GM13977 (cell line): ENCODE results near the gene DENND5B.

ENCODE experiments used
- DNase-seq: peaks from one replicate; pipeline ENCODE4 v3.0.0; 2012; ENCODE audit warnings: low spot score
- in situ Hi-C: fragments of 300-500 bp; cut with MboI; formaldehyde crosslinking; loops from one replicate; pipeline ENCODE4 v1.12.0; 2022; ENCODE audit warnings: low sequenced_read_pairs, low pct_unique_long_range_greater_than_20kb, mixed read lengths, inconsistent platforms; ENCODE audit not compliant: unreplicated experiment
- TF ChIP-seq, protein P1 (sequence below): IDR thresholded peaks from 2 replicates; pipeline ENCODE4 v1.5.1; 2012; ENCODE audit warnings: mild to moderate bottlenecking, control low read depth; ENCODE audit not compliant: insufficient read depth; ENCODE audit errors: extremely low read depth, missing control alignments

The DENND5B gene

DNA sequence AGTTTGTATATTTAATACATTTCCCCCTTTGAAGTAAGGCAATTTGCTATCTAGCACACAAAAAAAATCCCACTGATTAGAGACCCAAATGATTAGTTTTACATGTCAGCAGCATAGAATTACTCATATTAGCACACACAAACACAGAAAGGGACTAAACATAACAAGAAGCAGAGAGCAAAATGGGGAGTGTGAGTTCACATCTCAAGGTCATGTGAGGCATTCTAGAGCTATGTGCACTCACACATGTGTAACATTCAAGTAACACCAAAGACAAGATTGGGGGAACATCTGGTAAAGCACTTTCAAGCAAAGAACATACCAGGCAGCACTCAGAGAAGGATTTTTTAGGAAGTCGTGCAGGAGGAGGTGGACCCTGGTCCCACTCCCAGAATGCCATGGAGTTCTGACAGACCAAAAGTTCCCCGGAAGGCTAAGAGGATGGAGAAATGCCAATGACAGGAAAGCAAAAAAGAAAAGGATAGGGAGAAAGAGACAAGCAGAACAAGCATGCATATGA lies 159.2 kb downstream of the DENND5B start:
- TF ChIP-seq, protein P1, sequence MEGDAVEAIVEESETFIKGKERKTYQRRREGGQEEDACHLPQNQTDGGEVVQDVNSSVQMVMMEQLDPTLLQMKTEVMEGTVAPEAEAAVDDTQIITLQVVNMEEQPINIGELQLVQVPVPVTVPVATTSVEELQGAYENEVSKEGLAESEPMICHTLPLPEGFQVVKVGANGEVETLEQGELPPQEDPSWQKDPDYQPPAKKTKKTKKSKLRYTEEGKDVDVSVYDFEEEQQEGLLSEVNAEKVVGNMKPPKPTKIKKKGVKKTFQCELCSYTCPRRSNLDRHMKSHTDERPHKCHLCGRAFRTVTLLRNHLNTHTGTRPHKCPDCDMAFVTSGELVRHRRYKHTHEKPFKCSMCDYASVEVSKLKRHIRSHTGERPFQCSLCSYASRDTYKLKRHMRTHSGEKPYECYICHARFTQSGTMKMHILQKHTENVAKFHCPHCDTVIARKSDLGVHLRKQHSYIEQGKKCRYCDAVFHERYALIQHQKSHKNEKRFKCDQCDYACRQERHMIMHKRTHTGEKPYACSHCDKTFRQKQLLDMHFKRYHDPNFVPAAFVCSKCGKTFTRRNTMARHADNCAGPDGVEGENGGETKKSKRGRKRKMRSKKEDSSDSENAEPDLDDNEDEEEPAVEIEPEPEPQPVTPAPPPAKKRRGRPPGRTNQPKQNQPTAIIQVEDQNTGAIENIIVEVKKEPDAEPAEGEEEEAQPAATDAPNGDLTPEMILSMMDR: no peak
- in situ Hi-C loops: no loop called here
- DNase-seq: no peak

DNA sequence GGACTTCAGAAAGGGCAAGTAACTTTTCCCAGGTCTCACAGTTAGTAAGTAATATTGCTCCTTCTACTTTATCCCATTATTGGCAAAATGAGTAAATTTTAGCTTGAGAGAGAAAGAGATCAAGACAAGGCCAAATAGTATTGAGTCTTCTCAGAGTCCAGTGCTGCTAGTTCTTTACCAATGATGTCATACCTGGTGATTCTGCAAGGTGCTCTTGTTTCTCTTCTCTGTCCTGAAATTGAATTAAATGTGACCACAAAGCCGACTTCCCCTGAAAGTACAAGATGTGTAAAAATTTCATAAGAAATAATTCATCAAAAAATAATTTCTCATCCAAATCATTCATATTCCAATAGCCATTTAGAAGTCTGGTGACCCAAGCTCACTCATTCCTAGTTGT lies 167.5 kb downstream of the DENND5B start:
- in situ Hi-C loops: no loop called here
- no peak for DNase-seq
- TF ChIP-seq, protein P1: no peak

DNA sequence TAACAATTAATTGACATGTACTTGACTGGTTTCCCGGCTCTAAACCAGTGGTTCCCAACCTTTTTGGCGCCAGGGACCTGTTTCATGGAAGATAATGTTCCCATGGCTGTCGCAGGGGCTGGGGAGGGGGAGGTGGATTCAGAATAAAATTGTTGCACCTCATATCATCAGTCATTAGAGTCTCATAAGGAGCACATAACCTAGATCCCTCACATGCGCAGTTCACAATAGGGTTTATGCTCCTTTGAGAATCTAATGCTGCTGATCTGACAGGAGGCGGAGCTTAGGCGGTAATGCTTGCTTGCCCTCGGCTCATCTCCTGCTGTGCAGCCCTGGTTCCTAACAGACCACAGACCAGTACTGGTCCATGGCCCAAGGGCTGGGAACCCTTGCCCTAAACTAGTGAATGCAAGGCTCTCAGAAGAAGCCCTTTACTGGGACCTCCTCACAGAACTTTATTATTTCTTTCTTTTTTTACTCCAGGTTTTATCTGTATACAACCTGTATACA lies 178.6 kb downstream of the DENND5B start:
- in situ Hi-C loops: no loop called here
- TF ChIP-seq, protein P1: no peak
- DNase-seq: no peak

DNA sequence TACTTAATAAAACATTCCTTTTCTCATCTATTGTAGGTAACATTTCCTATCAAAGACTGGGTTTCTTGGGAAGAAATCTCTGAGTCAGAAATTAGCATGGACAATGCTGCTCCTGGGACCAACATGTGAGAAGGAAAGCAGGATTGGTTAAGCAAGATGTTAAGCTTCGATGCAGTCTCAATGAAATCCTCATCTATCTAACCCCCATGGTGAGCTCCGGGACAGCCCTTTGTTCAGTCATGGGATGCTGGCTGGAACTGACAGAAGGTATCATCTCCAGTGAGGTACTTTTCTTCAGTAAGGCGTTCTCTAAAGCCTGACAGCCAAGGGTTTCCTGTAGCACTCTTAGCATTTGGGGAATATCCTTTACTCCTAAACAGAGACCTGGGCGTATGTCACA lies 182.2 kb downstream of the DENND5B start:
- TF ChIP-seq, protein P1: no peak
- no peak for DNase-seq
- in situ Hi-C loops: loop anchor here (5.0 to 10.0 kb wide), 2 partner anchors 229 to 896 kb away; no protein-coding TSS in a partner anchor

DNA sequence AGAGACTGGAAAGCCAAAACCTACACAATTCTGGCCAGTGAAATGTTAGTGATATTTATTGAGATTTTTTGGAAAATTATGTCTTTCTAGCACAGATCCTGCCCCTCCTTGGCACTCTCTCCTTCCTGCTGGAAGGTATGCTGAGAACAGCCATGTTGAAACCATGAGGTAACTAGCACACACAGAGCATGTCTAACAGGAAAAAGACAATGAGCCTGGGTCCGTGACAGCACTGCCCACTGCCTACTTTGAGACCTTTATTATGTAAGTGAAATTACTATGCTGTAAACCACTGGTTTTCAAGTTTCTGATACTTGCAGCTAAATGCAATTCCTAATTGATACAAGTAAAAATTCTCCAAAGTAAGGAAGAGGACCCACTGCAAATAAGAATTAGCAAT lies 183.4 kb downstream of the DENND5B start:
- DNase-seq: peak; percentile 16
- in situ Hi-C loops: loop anchor here (5.0 to 10.0 kb wide), 2 partner anchors 230 to 897 kb away; no protein-coding TSS in a partner anchor
- TF ChIP-seq, protein P1: no peak

DNA sequence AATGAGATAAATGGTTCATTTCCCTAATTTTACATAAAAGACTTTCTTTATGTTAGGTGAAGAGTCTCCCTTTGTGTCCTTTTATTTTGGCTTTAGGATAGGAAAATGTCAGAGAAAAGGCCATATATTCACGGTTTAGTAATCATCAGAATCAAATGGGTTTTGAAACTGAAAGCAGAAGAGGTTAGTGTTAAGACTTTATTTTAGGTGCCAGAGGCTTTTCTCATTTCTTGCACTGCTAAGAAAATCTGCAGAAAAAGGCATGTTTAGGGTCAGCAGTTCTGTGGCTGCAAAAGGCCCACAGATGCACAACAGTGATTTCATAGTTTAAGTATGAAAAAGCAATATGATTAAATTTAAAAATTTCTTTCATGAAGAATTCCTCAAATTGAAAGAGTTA lies 184.6 kb downstream of the DENND5B start:
- in situ Hi-C loops: loop anchor here (5.0 to 10.0 kb wide), 2 partner anchors 231 to 898 kb away; no protein-coding TSS in a partner anchor

More for the DNA sequence above, 184.6 kb downstream of the DENND5B start:
- DNase-seq: peak; percentile 60
- TF ChIP-seq, protein P1: no peak
